Neural progenitor cell (in vitro differentiated cells): Measurements from ENCODE around the gene AP3S2.

Experiments
- EZH2 ChIP-seq: fragments of 200-600 bp; sonication (generic); IDR thresholded peaks from 2 replicates; pipeline ENCODE4 v1.6.1; 2017; ENCODE audit warnings: antibody characterized with exemption, mild to moderate bottlenecking, moderate library complexity
- TF ChIP-seq, protein P1 (sequence below): fragments of 200-600 bp; sonication (generic); IDR thresholded peaks from 2 replicates; pipeline ENCODE4 v1.5.1; 2017; ENCODE audit warnings: antibody characterized with exemption, mild to moderate bottlenecking

DNA sequence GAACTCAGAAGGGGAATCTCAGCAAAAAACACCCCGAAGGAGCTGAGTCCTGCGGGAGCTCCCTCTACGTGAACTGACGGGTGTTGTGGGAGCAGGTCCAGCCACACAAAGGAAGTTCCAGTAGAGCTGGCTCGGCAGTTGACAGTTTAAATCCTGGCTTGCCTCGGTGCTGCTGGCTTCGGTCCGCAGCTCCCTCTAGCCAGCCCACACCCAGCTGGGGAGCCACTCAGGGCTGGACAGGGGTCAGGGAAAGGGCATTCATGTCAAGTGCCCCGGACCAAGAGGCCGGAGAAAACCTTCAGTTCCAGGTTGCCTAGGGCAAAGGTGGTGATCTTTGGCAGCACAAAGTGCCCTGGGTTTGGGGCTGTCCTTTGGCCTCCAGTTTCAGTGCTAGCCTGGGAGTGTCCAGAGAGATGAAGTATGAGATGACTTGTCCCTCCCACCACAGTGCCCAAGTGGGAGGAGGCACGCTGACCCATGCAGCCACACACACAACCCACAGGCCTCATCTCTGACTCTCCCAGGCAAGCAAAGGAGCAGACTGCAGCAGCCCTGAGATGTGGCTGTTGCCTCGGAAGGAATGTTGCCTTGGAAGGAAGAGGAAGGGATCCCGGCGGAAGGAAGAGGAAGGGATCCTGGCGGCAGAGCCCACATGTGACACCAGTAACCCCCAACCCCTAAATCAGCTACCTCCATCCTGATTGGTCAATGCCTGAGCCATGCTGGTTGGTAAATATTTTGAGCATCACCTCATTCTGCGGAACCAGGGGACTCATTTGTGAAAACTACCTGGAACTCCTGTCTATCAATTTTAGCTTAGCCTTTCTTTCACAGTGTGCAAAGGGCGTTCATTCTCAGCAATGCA lies 65.3 kb downstream of the AP3S2 start:
- TF ChIP-seq, protein P1, sequence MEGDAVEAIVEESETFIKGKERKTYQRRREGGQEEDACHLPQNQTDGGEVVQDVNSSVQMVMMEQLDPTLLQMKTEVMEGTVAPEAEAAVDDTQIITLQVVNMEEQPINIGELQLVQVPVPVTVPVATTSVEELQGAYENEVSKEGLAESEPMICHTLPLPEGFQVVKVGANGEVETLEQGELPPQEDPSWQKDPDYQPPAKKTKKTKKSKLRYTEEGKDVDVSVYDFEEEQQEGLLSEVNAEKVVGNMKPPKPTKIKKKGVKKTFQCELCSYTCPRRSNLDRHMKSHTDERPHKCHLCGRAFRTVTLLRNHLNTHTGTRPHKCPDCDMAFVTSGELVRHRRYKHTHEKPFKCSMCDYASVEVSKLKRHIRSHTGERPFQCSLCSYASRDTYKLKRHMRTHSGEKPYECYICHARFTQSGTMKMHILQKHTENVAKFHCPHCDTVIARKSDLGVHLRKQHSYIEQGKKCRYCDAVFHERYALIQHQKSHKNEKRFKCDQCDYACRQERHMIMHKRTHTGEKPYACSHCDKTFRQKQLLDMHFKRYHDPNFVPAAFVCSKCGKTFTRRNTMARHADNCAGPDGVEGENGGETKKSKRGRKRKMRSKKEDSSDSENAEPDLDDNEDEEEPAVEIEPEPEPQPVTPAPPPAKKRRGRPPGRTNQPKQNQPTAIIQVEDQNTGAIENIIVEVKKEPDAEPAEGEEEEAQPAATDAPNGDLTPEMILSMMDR = no peak
- TF ChIP-seq EZH2 = no peak
